HG03196 (cell line): ENCODE data around the gene CT47C1.

ENCODE experiments used
- ATAC-seq: cut with Tn5 transposase; IDR thresholded peaks from one replicate; pipeline ENCODE4 v1.9.1; 2021; ENCODE audit not compliant: unreplicated experiment

CT47C1 gene

GRCh38 chrX:119073200-119073905 is 560 bp downstream of the CT47C1 start:
- no peak for ATAC-seq

- ATAC-seq: no peak
These were observed 1.1 kb downstream of the CT47C1 start for GRCh38 chrX:119073911-119074310.

GRCh38 chrX:119075270-119076025 is 2.7 kb downstream of the CT47C1 start:
- no peak for ATAC-seq

- ATAC-seq: no peak
These were observed 9.5 kb downstream of the CT47C1 start for GRCh38 chrX:119082278-119082677.

GRCh38 chrX:119084766-119085165 is 12.0 kb downstream of the CT47C1 start:
- ATAC-seq: no peak

- ATAC-seq: no peak
These were observed 14.3 kb downstream of the CT47C1 start for GRCh38 chrX:119087121-119087520.

- ATAC-seq: no peak
These were observed 16.8 kb downstream of the CT47C1 start for GRCh38 chrX:119089619-119090018.

GRCh38 chrX:119090627-119091026 is 17.8 kb downstream of the CT47C1 start:
- no peak for ATAC-seq

GRCh38 chrX:119093991-119094735 is 21.4 kb downstream of the CT47C1 start:
- no peak for ATAC-seq

GRCh38 chrX:119094819-119095218 is 22.0 kb downstream of the CT47C1 start:
- no peak for ATAC-seq

GRCh38 chrX:119095936-119096335 is 23.1 kb downstream of the CT47C1 start:
- no peak for ATAC-seq

GRCh38 chrX:119101168-119101567 is 28.4 kb downstream of the CT47C1 start:
- no peak for ATAC-seq

- no peak for ATAC-seq
These were observed 33.0 kb downstream of the CT47C1 start for GRCh38 chrX:119105826-119106225.

- no peak for ATAC-seq
These were observed 34.4 kb downstream of the CT47C1 start for GRCh38 chrX:119107206-119107605.

- no peak for ATAC-seq
These were observed 46.1 kb downstream of the CT47C1 start for GRCh38 chrX:119118780-119119395.

- no peak for ATAC-seq
These were observed 48.5 kb downstream of the CT47C1 start for GRCh38 chrX:119121341-119121740.
